GM19035 (cell line): ENCODE data around the gene TMPRSS4.

Experiments
- ATAC-seq: cut with Tn5 transposase; IDR thresholded peaks from one replicate; pipeline ENCODE4 v1.9.1; 2021; ENCODE audit not compliant: unreplicated experiment

Gene TMPRSS4

GRCh38 chr11:118074785-118075184 lies 2.1 kb upstream of the TMPRSS4 start:
- no peak for ATAC-seq

DNA sequence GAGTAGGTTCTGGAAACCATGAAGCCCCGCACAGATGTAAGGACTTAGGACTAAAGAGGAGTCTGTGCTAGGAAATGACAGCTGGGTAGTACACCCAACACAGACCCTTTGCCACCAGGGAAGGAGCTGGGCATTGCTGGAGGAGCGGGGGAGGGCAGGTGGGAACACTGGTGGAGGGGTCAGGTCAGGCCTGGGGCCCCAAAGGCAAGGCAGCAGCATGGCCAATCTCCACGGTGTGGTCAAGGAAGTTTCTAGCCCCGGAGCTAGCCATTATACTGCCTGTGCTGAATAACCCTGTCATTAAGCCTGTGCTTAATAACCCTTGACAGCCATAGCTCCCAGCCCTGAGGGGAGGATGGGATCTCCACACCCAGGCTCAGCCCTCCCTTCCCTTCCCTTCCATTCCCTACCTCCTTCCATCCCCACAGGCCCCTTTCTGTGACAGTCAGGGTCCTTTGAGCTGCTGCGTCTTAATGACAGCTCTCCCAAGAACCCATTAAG lies 2.1 kb downstream of the TMPRSS4 start:
- ATAC-seq = no peak

- no peak for ATAC-seq
Measured at GRCh38 chr11:118079491-118079890, 2.6 kb downstream of the TMPRSS4 start.

GRCh38 chr11:118080296-118080695 lies 3.4 kb downstream of the TMPRSS4 start:
- no peak for ATAC-seq

GRCh38 chr11:118081241-118081958 lies 4.5 kb downstream of the TMPRSS4 start:
- no peak for ATAC-seq

DNA sequence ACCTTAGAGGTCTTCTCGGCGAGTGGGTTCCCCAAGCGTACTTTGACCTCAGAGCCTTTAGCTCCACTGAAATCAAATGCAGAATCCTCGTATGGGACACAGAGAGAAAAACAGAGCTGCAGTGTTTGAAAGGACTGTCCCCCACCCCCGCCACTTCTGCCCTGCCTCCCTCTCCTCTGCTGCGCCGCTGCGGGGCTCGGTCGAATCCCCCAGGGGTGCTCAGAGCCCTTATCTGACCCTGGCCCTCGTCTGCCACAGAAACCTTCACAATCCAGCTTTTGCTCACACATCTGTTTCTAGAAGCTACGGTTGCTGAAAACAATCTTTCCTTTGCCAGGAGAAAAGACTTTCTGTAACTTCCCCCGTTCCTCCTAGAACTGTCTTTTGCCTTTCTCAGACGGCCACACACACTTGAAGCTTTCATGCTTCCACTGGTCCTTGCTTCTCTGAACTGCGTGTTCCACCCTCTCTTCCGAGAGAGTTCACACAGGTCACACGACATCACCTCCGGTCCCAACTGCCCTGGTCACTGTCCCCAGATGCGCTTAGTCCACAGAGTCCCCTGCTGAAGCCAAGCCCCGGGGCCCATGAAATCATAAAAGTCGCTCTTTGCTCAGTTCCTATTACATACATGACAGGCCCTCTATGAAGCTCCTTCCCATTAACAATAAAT lies 6.1 kb downstream of the TMPRSS4 start:
- ATAC-seq = no peak

GRCh38 chr11:118084247-118084646 lies 7.4 kb downstream of the TMPRSS4 start:
- ATAC-seq = no peak

GRCh38 chr11:118084656-118085055 lies 7.8 kb downstream of the TMPRSS4 start:
- no peak for ATAC-seq

- no peak for ATAC-seq
Measured at GRCh38 chr11:118086913-118087768, 10.3 kb downstream of the TMPRSS4 start, which contains the start of gene SMIM35. Gene SMIM35 (minus strand): TSS chr11:118086963. CDS start chr11:118086757, 206 bp downstream.

- ATAC-seq = no peak
Measured at GRCh38 chr11:118087931-118088330, 11.1 kb downstream of the TMPRSS4 start.

DNA sequence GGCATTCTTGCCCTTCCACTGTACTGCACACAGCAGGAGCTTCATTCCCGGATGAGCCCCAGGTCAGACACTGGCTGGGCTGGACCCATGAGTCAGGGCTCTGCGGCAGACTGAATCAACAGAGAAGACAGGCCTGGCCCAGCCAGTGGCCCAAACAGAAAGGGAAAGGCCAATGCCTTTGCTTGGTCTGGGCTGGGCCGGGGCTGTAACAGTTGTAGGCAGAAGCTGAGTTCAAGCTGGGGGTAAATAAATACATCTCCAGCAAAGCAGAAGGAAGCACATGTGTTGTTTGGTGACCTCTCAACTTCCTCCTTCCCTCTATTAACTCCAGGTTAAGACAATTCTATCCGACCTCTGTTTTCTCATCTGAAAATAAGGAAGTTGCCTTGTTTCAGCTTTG lies 11.7 kb downstream of the TMPRSS4 start:
- no peak for ATAC-seq

DNA sequence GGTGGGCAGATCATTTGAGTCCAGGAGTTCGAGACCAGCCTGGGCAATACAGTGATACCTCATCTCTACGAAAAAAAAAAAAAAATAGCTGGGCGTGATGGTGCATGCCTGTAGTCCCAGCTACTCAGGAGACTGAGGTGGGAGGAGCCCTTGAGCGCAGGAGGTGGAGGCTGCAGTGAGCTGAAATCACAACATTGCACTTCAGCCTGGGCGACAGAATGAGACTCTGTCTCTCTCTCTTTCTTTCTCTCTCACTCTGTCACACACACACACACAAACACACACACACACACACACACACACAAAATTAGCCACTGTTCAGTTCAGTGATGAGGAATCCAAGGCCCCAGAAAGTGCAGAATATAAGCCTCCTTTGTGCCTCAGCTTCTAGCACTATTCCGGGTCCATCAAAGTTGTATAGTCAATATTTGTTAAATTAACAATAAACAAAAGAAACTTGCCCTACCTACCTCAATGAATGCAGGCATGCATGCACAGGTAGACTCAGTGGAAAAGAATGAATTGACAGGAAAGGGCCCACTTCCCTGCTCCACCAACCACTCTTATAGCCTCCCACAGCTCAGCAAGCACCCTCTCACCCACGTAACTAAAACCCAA lies 13.8 kb downstream of the TMPRSS4 start:
- no peak for ATAC-seq

DNA sequence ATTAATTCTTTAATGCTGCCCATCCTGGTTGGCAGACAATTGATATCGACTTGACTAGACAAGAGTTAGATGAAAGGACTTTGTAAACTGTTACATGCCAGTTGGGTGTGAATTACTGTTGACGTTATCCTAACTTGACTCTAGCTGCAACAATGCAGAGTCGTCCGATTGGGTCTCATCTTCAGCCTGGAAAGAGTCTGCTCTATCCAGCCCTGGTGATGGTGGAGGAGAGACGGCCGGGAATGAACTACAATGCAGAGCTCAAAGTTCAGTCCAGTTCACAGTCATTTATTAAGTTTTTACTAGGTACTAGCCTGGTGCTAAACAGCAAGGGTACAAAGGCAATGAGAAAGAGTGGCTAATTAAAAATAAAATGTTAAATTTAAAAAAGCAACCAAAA lies 14.8 kb downstream of the TMPRSS4 start:
- ATAC-seq = no peak

DNA sequence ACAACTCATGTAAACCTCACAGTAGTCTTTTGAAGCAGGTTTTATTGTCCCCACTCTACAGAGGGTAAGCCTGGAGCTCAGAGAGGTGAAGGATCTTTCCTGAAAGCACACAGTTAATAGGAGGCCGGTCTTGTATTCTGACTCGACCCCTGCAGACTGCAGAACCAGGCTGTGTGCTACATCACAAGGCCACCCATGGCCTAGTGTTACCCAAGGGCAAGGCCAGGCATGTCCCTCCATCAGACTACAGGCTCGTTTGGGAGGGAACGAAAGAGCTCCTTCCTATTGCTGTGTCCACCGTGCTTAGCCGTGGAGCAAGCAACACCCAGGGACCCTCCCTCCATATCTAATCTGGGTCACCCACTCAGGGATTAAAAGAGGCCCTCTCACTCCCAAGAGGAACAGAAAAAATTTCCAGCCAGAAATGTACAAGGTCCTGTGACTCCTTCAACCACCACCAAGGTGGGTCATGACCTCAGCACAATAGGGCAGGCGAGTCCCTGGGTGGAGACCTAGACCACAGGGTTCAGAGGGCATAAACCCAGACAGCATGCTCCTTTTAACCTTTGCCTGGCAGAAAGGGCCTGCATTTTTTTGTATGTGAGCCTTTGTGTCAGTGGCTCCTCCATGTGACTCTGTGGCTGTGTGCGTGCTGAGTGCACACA lies 16.2 kb downstream of the TMPRSS4 start:
- ATAC-seq = no peak

DNA sequence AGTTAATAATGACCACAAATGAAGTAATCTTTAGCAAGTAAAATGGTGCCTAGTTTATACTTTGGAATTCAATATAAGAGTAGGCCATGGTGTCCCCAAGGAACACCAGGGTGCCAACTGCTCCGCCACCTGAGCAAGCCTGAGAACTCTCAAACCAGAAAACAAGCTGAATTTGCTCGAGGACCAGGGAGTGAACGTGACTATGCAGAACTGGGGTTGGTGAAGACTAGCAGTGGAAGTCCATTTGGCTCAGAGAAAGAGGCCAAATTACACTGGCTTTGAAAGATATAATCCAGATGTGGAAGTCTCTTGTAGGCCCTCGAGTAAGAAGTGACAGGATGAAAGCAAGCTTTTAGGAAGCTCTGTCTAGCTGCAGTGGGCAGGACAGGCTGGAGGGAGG lies 18.6 kb downstream of the TMPRSS4 start:
- no peak for ATAC-seq

GRCh38 chr11:118095967-118096367 lies 19.1 kb downstream of the TMPRSS4 start:
- ATAC-seq = no peak

DNA sequence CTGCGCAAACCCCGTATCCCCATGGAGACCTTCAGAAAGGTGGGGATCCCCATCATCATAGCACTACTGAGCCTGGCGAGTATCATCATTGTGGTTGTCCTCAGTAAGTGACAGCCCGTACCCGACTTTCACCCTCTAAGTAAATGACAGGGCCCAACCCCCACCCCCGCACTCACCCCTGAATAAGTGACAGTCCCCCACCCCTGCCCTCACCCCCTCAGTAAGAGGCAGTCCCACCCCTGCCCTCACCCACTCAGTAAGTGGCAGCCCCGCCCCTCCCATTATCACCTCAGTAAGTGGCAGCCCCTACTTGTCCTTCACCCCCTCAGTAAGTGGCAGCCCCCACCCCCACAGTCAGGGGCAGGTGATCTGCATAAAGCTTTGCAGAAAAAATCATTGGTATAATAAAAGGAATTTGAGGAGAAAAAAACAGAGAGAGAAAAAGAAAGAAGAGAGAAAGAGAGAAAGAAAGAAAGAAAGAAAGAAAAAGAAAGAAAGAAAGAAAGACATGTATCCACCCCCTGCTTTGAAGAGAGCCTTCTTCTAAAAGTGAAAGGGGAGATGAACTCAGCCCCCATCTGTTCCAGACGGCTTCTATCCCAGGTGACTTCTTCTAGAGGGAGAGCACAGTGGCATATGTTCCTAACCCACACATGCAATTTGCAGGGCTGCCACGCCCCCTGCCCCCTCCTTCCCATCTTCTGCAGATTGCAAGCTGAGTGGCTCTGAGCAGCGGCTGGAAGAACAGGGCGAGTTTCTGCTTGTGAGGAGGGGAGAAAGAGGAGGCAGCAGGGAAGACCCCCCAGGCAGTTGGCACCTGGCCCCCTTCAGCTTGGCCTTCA lies 22.3 kb downstream of the TMPRSS4 start:
- ATAC-seq = no peak

- no peak for ATAC-seq
Measured at GRCh38 chr11:118099838-118100556, 23.1 kb downstream of the TMPRSS4 start.

GRCh38 chr11:118100691-118101232 lies 23.9 kb downstream of the TMPRSS4 start:
- ATAC-seq = no peak
